GM10248 (cell line): ENCODE results near the gene POLR1D.

ENCODE experiments used
- CTCF ChIA-PET: fragments of 300-600 bp; sonication (Branson Sonifier 250); formaldehyde crosslinking; extraction: SDS; loops from one replicate; lab custom pipeline; 2021; ENCODE audit warnings: antibody characterized with exemption; lab: Yijun Ruan, JAX
- POLR2A ChIA-PET: fragments of 350-650 bp; sonication (Branson Sonifier 250); formaldehyde crosslinking; extraction: SDS; loops from one replicate; lab custom pipeline; 2020; ENCODE audit warnings: antibody characterized with exemption; lab: Yijun Ruan, JAX
- DNase-seq: peaks from one replicate; pipeline ENCODE4 v3.0.0; 2012; ENCODE audit errors: extremely low spot score
- CTCF ChIP-seq: IDR thresholded peaks from 2 replicates; pipeline ENCODE4 v1.5.1; 2012; ENCODE audit warnings: mild to moderate bottlenecking, low read depth; ENCODE audit errors: extremely low read depth, missing control alignments, control extremely low read depth

POLR1D gene

GRCh38 chr13:27599096-27599495 is 22.6 kb upstream of the POLR1D start:
- DNase-seq: no peak
- CTCF ChIA-PET: interaction anchor here (1.1 to 1.3 kb wide), 3 partner anchors 13 to 27 kb away, joined by 3 to 4 read pairs (median 3); no protein-coding TSS in a partner anchor
- POLR2A ChIA-PET: no interaction called here
- TF ChIP-seq CTCF: no peak

GRCh38 chr13:27599845-27600553 is 21.7 kb upstream of the POLR1D start:
- POLR2A ChIA-PET: no interaction called here
- CTCF ChIA-PET: interaction anchor here (1.3 to 1.9 kb wide), 2 partner anchors 13 to 14 kb away, joined by 4 to 5 read pairs; no protein-coding TSS in a partner anchor
- DNase-seq: no peak
- TF ChIP-seq CTCF: no peak

- TF ChIP-seq CTCF: no peak
- ChIA-PET POLR2A (no interaction called here), CTCF (interaction anchor here (1.0 to 1.9 kb wide), 2 partner anchors 12 to 20 kb away, joined by 4 to 5 read pairs; partner anchors contain the start of gene LNX2)
- DNase-seq: no peak
Observed at GRCh38 chr13:27600711-27601110, 21.0 kb upstream of the POLR1D start.

GRCh38 chr13:27601208-27601607 is 20.5 kb upstream of the POLR1D start:
- no peak for TF ChIP-seq CTCF
- no peak for DNase-seq
- ChIA-PET POLR2A (no interaction called here), CTCF (interaction anchor here (0.8 to 1.9 kb wide), 4 partner anchors 8 to 19 kb away, joined by 3 to 5 read pairs (median 4); partner anchors contain the start of gene LNX2)

- ChIA-PET POLR2A (no interaction called here), CTCF (interaction anchor here (0.8 to 1.9 kb wide), 4 partner anchors 9 to 19 kb away, joined by 3 to 5 read pairs (median 4); partner anchors contain the start of gene LNX2)
- DNase-seq: no peak
- no peak for TF ChIP-seq CTCF
Observed at GRCh38 chr13:27601803-27602202, 19.9 kb upstream of the POLR1D start.

GRCh38 chr13:27605099-27605498 is 16.6 kb upstream of the POLR1D start:
- TF ChIP-seq CTCF: no peak
- ChIA-PET CTCF (interaction anchor here (0.6 to 1.5 kb wide), 3 partner anchors 11 to 71 kb away, joined by 3 to 4 read pairs (median 3); no protein-coding TSS in a partner anchor), POLR2A (no interaction called here)
- DNase-seq: no peak
